MM.1S (cell line): ENCODE data around the gene RFTN1.

Source experiments
- CTCF ChIP-seq: fragments of 300-600 bp; sonication (generic); IDR thresholded peaks from 2 replicates; pipeline ENCODE4 v1.5.1; 2016; ENCODE audit warnings: antibody characterized with exemption, low read length, mixed read lengths
- EZH2 ChIP-seq: fragments of 300-600 bp; sonication (generic); optimal IDR thresholded peaks from 2 replicates; pipeline ENCODE3; 2017; ENCODE audit warnings: low read depth, mild to moderate bottlenecking, antibody characterized with exemption, low read length, mixed read lengths
- EZH2phosphoT487 ChIP-seq: fragments of 300-600 bp; sonication (generic); IDR thresholded peaks from 2 replicates; pipeline ENCODE4 v1.6.1; 2018; ENCODE audit warnings: antibody characterized with exemption, low read length

GRCh38 chr3:16316396-16316795, 197.1 kb downstream of the RFTN1 start:
- TF ChIP-seq CTCF (no peak), EZH2phosphoT487 (no peak), EZH2 (no peak)
